Heart left ventricle (tissue), 13 donors: ENCODE measurements around the gene TBC1D1.

Experiments
- POLR2A ChIP-seq, 2 donors: fragments of 450-650 bp; IDR thresholded peaks; one replicate each; pipeline ENCODE4 v1.6.1; 2017; ENCODE audit warnings: antibody characterized with exemption in 2 of 2, mild to moderate bottlenecking in 2 of 2, moderate library complexity in 2 of 2
- TF ChIP-seq, protein P1 (sequence below), 12 donors: fragments of 200-600 bp; sonication (generic) in 4 of 12; IDR thresholded peaks; one replicate each; pipeline versions ENCODE4 v1.5.0 to v1.8.0; 2018 to 2022; ENCODE audit warnings: antibody characterized with exemption in 12 of 12, mild to moderate bottlenecking in 5 of 12
- donor health status: ischemic (EF 13 %, LVEDD 7.1; RV severe dilation, severe dysfunction).
- donor health status: DM: no; HTN: yes; CAD: no.
- donor health status: DM: no; HTN: no; CAD: no.
- donor health status: ischemic (EF 25% LVEDD 6.9; RV normal size, moderate dysfunction).
- donor health status: ischemic (EF 25% LVEDD 5.7; RV mildly dilated, moderate dysfunction).
- donor health status: ischemic (EF 35%, LVEDD 5.7; RV mildly dilated, moderate dysfunction).
- donor health status: nonischemic (EF 11% LVEDD 7.7; RV severe dilation, severe dysfunction).
- donor health status: DM: yes; HTN: yes; CAD: no.
- donor health status: PGD.
- donor health status: ischemic (EF 29% LVEDD 5.4; RV normal size, mild dysfunction).
- donor health status: nonischemic (EF 23%, LVEDD 6.1; RV moderate dilation, normal function).

DNA sequence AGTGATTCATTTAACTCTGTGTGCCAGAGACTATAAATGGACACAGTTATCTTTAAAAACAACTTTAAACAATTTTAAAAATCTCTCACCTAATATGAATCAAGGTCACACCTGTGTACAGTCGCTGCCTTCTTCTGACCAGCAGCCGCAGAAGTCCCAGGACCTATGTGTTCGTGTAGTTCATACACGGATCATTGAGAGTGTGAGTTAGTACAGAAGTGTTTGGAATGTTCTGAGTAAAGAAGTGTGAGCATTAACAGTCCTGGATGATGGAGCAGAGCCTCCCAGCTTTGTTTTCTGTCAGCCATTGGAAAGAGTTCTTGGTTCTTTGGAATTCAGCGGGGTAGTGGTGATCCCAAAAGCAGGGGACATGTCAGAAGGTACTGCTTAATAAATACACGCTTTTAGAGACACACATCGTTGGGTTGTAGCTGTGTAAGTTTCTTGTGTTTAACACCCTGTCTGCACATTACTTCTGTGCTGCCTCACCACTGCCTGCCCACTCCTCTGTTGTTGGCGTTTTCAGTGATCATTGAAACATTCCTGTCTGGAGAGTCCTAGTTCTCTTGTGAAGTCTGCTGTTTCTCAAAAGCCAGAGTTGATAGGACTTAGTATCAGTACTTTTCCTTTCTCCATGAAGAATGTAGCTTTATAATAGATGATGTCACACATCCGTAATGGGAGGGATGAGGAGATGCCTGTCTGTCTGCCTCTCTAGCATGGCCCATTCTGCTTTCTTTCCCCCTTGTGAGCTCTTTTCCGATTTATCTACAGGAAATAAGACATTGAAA, 159.9 kb downstream of the TBC1D1 start:
- TF ChIP-seq, protein P1, sequence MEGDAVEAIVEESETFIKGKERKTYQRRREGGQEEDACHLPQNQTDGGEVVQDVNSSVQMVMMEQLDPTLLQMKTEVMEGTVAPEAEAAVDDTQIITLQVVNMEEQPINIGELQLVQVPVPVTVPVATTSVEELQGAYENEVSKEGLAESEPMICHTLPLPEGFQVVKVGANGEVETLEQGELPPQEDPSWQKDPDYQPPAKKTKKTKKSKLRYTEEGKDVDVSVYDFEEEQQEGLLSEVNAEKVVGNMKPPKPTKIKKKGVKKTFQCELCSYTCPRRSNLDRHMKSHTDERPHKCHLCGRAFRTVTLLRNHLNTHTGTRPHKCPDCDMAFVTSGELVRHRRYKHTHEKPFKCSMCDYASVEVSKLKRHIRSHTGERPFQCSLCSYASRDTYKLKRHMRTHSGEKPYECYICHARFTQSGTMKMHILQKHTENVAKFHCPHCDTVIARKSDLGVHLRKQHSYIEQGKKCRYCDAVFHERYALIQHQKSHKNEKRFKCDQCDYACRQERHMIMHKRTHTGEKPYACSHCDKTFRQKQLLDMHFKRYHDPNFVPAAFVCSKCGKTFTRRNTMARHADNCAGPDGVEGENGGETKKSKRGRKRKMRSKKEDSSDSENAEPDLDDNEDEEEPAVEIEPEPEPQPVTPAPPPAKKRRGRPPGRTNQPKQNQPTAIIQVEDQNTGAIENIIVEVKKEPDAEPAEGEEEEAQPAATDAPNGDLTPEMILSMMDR (IDR thresholded peaks at IDR 0.05): no peak
- no peak for TF ChIP-seq POLR2A (IDR thresholded peaks at IDR 0.05)
